Tibial artery (tissue), 4 donors: ENCODE measurements around the gene COX20.
"Not testable (repeated sequence)": the region's sequence is repeated elsewhere in the genome, so short reads cannot be mapped to it uniquely, and the experiment has no call there.

ENCODE experiments used
- DNase-seq, 2 donors: peaks; one replicate each; pipeline ENCODE4 v3.0.0-alpha.2; 2019
- H3K27ac ChIP-seq, 2 donors: fragments of 200-600 bp; sonication (generic) in 1 of 2; 1 replicate in 1 of 2; 2 replicates in 1 of 2; pipeline ENCODE4 v1.5.1; 2018 to 2019; ENCODE audit warnings: mild to moderate bottlenecking in 1 of 2
- H3K27me3 ChIP-seq, 2 donors: fragments of 200-600 bp; sonication (generic) in 1 of 2; one replicate each; pipeline versions ENCODE4 v1.5.1 to v1.6.0; 2016 to 2019
- H3K36me3 ChIP-seq, 3 donors: fragments of 200-600 bp; sonication (generic) in 2 of 3; one replicate each; pipeline ENCODE4 v1.5.1; 2016 to 2019; ENCODE audit warnings: mild to moderate bottlenecking in 2 of 3
- H3K4me1 ChIP-seq, 4 donors: fragments of 200-600 bp; sonication (generic) in 2 of 4; 1 replicate in 3 of 4; 2 replicates in 1 of 4; pipeline ENCODE4 v1.5.1; 2016 to 2019
- H3K4me3 ChIP-seq, 2 donors: fragments of 200-600 bp; sonication (generic) in 1 of 2; 1 replicate in 1 of 2; 2 replicates in 1 of 2; pipeline ENCODE4 v1.5.1; 2018 to 2019; ENCODE audit warnings: mild to moderate bottlenecking in 2 of 2
- H3K9me3 ChIP-seq, 3 donors: fragments of 200-600 bp; sonication (generic) in 1 of 3; one replicate each; pipeline ENCODE4 v1.5.1; 2016 to 2019
- CTCF ChIP-seq, 2 experiments: fragments of 200-600 bp in 1 of 2; fragments of 450-650 bp in 1 of 2; IDR thresholded peaks; one replicate each; pipeline ENCODE4 v1.5.1; 2017 to 2019; ENCODE audit warnings: antibody characterized with exemption in 2 of 2, mild to moderate bottlenecking in 1 of 2, moderate library complexity in 1 of 2
- intact Hi-C: fragments of 100-400 bp; cut with DNase I; formaldehyde crosslinking; loops from one replicate; pipeline ENCODE4 v1.15.0; 2023; ENCODE audit warnings: low total_unique reads

Gene COX20

GRCh38 chr1:244822878-244823277 is 12.6 kb upstream of the COX20 start:
- no peak for TF ChIP-seq CTCF (IDR thresholded peaks at IDR 0.05)
- intact Hi-C loops: no loop called here
- H3K4me1 ChIP-seq: no peaks in the 10 kb centered on the region
- no peaks in the 10 kb centered on the region for H3K27me3 ChIP-seq
- no peak for DNase-seq
- H3K9me3 ChIP-seq: no peaks in the 10 kb centered on the region
- no peaks in the 10 kb centered on the region for H3K36me3 ChIP-seq
- H3K4me3 ChIP-seq: no peak overlapping the region
- no peak overlapping the region for H3K27ac ChIP-seq

GRCh38 chr1:244826712-244827111 is 8.7 kb upstream of the COX20 start:
- H3K36me3 ChIP-seq: no peaks in the 10 kb centered on the region
- no peaks in the 10 kb centered on the region for H3K9me3 ChIP-seq
- H3K27ac ChIP-seq: no peak overlapping the region
- no peak for DNase-seq
- no peaks in the 10 kb centered on the region for H3K27me3 ChIP-seq
- no peaks in the 10 kb centered on the region for H3K4me1 ChIP-seq
- intact Hi-C loops: no loop called here
- no peak overlapping the region for H3K4me3 ChIP-seq
- TF ChIP-seq CTCF (IDR thresholded peaks at IDR 0.05): no peak

GRCh38 chr1:244830639-244831038 is 4.8 kb upstream of the COX20 start:
- DNase-seq: no peak
- no peaks in the 10 kb centered on the region for H3K9me3 ChIP-seq
- no peaks in the 10 kb centered on the region for H3K27me3 ChIP-seq
- H3K4me3 ChIP-seq: no peak overlapping the region
- intact Hi-C loops: no loop called here
- H3K36me3 ChIP-seq: no peaks in the 10 kb centered on the region
- no peak overlapping the region for H3K27ac ChIP-seq
- no peak for TF ChIP-seq CTCF (IDR thresholded peaks at IDR 0.05)
- peaks cover 0 to 5% (median 2%) of the 10 kb centered on the region in 4 donors for H3K4me1 ChIP-seq

GRCh38 chr1:244833260-244833659 is 2.2 kb upstream of the COX20 start:
- H3K27ac ChIP-seq: peak overlapping the region; percentile 97 to 98
- intact Hi-C loops, H3K9me3 ChIP-seq, DNase-seq, H3K36me3 ChIP-seq, H3K27me3 ChIP-seq: not testable (repeated sequence)
- H3K4me1 ChIP-seq: peaks cover 0 to 25% (median 18%) of the 10 kb centered on the region in 4 donors
- peak overlapping the region; percentile 65 to 72 for H3K4me3 ChIP-seq

GRCh38 chr1:244833734-244834542 is 1.5 kb upstream of the COX20 start:
- Histone ChIP-seq H3K4me1 (peaks cover 0 to 32% (median 23%) of the 10 kb centered on the region in 4 donors), H3K4me3 (peak overlapping the region; percentile 65 to 72), H3K27me3 (no peaks in the 10 kb centered on the region), H3K27ac (peak overlapping the region; percentile 97 to 98), H3K9me3 (no peaks in the 10 kb centered on the region), H3K36me3 (peaks cover 0 to 3% (median 0%) of the 10 kb centered on the region in 3 donors)
- intact Hi-C loops: loop anchor here (2.0 kb wide), 2 partner anchors 29 to 137 kb away; no protein-coding TSS in a partner anchor
- peak; percentile 52 to 74 for DNase-seq
- peak; percentile 9 to 42 for TF ChIP-seq CTCF (IDR thresholded peaks at IDR 0.05)

- peak; percentile 90 to 93 for DNase-seq
- Histone ChIP-seq H3K4me1 (peaks cover 0 to 38% (median 25%) of the 10 kb centered on the region in 4 donors), H3K36me3 (peaks cover 0 to 6% (median 0%) of the 10 kb centered on the region in 3 donors), H3K4me3 (peak overlapping the region; percentile 65 to 72), H3K9me3 (no peaks in the 10 kb centered on the region), H3K27ac (peak overlapping the region; percentile 97 to 98), H3K27me3 (no peaks in the 10 kb centered on the region)
- no peak for TF ChIP-seq CTCF (IDR thresholded peaks at IDR 0.05)
- intact Hi-C loops: loop anchor here (2.0 kb wide), 2 partner anchors 28 to 136 kb away; no protein-coding TSS in a partner anchor
These were observed 749 bp upstream of the COX20 start for GRCh38 chr1:244834543-244835275.
